Upper lobe of right lung (tissue), 1 donor: Measurements from ENCODE around the gene COL4A1. TPM values are rescaled to one million over a fixed set of nuclear protein-coding genes. Genes with fewer than 3 reads are reported as not detected.

ENCODE experiments used
- ATAC-seq: fragments of 200-7000 bp; cut with Tn5 transposase; one replicate; pipeline ENCODE4 v1.9.1; 2020; ENCODE audit warnings: mild to moderate bottlenecking, moderate library complexity
- DNase-seq: peaks from one replicate; pipeline ENCODE4 v3.0.0-alpha.2; 2020
- H3K27ac ChIP-seq: fragments of 200-600 bp; one replicate; pipeline ENCODE4 v1.8.0; 2022
- H3K27me3 ChIP-seq: fragments of 200-600 bp; one replicate; pipeline ENCODE4 v1.8.0; 2022; ENCODE audit warnings: mild to moderate bottlenecking
- H3K36me3 ChIP-seq: fragments of 200-600 bp; one replicate; pipeline ENCODE4 v1.8.0; 2022
- H3K4me1 ChIP-seq: fragments of 200-600 bp; one replicate; pipeline ENCODE4 v1.8.0; 2022
- H3K4me3 ChIP-seq: fragments of 200-600 bp; one replicate; pipeline ENCODE4 v1.8.0; 2022; ENCODE audit warnings: mild to moderate bottlenecking
- H3K9me3 ChIP-seq: fragments of 200-600 bp; one replicate; pipeline ENCODE4 v1.8.0; 2022
- CTCF ChIP-seq: fragments of 200-600 bp; IDR thresholded peaks from one replicate; pipeline ENCODE4 v1.8.0; 2022; ENCODE audit warnings: antibody characterized with exemption
- intact Hi-C: fragments of 100-400 bp; cut with DNase I; formaldehyde crosslinking; loops from one replicate; pipeline ENCODE4 v1.11.0; 2022
- total RNA-seq: library from RNA; stranded (reverse); fragmentation: NEBNext Ultra II Directional; extraction: Animal tissue kit (Norgen Biotek cat#: 25700); gene quantifications from one replicate; pipeline ENCODE4 v1.2.1, GENCODE V29; 2021
- donor health status: DM: no; HTN: yes; CAD: no; lungs with severe emphysema.

Gene COL4A1
- total RNA-seq, 1 donor from 2014 or later = 242 TPM

DNA sequence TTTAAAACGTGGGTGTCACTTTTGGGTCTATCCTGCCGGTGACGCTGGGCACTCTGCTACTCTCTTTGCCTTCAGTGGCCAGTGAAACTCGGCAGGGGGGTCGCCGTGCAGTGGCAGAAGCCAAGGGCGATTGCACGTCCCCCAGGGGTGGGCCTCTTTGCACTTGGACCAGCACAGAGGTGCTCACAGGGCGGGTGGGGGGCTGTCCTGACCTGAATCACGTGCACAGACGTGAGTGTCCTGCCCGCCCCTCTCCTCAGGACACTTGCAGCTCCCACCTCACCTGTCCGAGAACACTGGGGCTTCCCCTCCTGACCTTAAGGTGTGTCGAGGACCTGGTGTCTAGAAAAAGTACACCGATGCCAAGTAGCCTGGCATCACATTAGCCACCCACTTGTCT is 16.1 kb downstream of the COL4A1 start:
- Histone ChIP-seq H3K27ac (no peak overlapping the region), H3K4me1 (peaks cover 18% of the 10 kb centered on the region), H3K4me3 (no peak overlapping the region), H3K9me3 (no peaks in the 10 kb centered on the region), H3K27me3 (no peaks in the 10 kb centered on the region), H3K36me3 (peaks cover 3% of the 10 kb centered on the region)
- DNase-seq = no peak
- ATAC-seq = no peak
- intact Hi-C loops = no loop called here
- TF ChIP-seq CTCF = no peak

DNA sequence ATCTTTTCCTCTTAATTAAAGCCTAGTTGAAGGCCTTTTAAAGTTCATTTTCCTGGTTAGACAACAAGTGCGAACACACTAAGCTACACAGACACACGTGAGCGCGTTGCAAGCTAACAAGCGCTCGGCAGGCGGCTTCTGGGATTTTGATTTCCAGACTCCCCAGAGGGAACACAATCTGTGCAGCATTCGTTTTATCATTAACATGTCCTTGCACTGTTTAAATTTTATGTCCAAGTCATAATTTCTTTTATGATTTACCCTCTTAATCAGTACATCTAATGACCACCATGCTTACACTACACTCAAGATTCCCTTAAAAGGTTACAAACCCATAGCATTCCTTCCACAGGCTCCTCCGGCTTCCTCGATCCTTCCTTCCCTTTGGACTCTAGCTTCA is 16.8 kb downstream of the COL4A1 start:
- intact Hi-C loops = no loop called here
- no peak for TF ChIP-seq CTCF
- Histone ChIP-seq H3K36me3 (peaks cover 3% of the 10 kb centered on the region), H3K27me3 (no peaks in the 10 kb centered on the region), H3K9me3 (no peaks in the 10 kb centered on the region), H3K4me1 (peaks cover 18% of the 10 kb centered on the region), H3K27ac (no peak overlapping the region), H3K4me3 (no peak overlapping the region)
- DNase-seq (no peak), ATAC-seq (no peak)

DNA sequence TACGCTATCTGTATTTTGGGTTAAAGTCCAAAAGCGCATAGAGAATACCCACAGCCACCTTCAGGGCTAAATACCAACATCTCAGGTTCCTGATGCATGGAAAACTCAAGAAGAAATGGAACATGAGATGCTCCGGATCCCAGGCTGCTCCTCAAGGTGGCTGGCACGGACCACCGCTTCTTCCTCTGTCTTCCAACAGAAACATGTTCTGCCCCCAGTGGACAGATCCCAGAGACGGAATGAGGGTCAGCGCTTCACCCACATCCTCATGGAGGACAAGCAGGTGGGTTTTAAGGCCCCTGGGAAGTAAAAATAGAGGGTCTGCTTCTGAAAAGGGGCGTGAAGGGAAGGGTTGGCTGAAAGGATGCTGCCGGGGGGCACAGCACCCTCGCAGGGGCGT is 17.3 kb downstream of the COL4A1 start:
- DNase-seq (no peak), ATAC-seq (no peak)
- intact Hi-C loops = no loop called here
- Histone ChIP-seq H3K36me3 (peaks cover 3% of the 10 kb centered on the region), H3K9me3 (no peaks in the 10 kb centered on the region), H3K27me3 (no peaks in the 10 kb centered on the region), H3K4me1 (peaks cover 18% of the 10 kb centered on the region), H3K27ac (no peak overlapping the region), H3K4me3 (no peak overlapping the region)
- TF ChIP-seq CTCF = no peak

GRCh38 chr13:110289174-110289573 is 17.8 kb downstream of the COL4A1 start:
- Histone ChIP-seq H3K4me3 (no peak overlapping the region), H3K27ac (no peak overlapping the region), H3K4me1 (peaks cover 18% of the 10 kb centered on the region), H3K9me3 (no peaks in the 10 kb centered on the region), H3K27me3 (no peaks in the 10 kb centered on the region), H3K36me3 (peaks cover 3% of the 10 kb centered on the region)
- intact Hi-C loops = no loop called here
- TF ChIP-seq CTCF = no peak
- DNase-seq = no peak
- no peak for ATAC-seq

- TF ChIP-seq CTCF = no peak
- Histone ChIP-seq H3K27me3 (no peaks in the 10 kb centered on the region), H3K9me3 (no peaks in the 10 kb centered on the region), H3K4me1 (peaks cover 8% of the 10 kb centered on the region), H3K27ac (no peak overlapping the region), H3K4me3 (no peak overlapping the region), H3K36me3 (peaks cover 3% of the 10 kb centered on the region)
- peak; percentile 45 for ATAC-seq
- no peak for DNase-seq
- intact Hi-C loops = no loop called here
These were observed 19.8 kb downstream of the COL4A1 start for GRCh38 chr13:110286833-110287819.
